GM12892 (cell line): ENCODE measurements around the gene HIGD1C.

Experiments used
- POLR2A ChIP-seq: IDR thresholded peaks from 2 replicates; pipeline ENCODE4 v1.6.1; 2011; ENCODE audit warnings: low read depth, low read length, control low read depth
- POLR2AphosphoS5 ChIP-seq: IDR thresholded peaks from 2 replicates; pipeline ENCODE4 v1.6.1; 2011; ENCODE audit warnings: low read depth, low read length, control low read depth
- TAF1 ChIP-seq: IDR thresholded peaks from 2 replicates; pipeline ENCODE4 v1.6.1; 2011; ENCODE audit warnings: low read depth, mild to moderate bottlenecking, control low read depth, low read length, borderline replicate concordance

DNA sequence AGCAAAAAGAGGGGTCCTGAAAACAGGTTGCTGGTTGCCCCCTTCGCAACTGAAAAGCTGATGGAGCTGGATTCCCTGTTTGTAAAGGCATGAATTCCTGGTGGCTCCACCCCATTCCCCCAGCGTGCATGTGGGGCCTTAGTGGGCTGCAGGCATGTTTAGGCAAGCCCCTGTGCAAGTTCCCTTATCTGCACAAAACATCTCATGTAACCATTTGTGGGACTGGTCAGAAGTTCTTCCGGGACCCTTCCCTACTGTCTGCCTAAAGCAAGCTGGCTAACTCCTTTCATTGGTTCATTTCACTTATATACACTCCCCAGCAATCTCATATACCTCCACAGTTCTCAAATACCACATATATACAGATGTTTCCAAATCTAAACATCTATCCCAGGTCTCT is 24.0 kb upstream of the HIGD1C start:
- TF ChIP-seq POLR2A (no peak), POLR2AphosphoS5 (no peak), TAF1 (no peak)
